Osteoblast (primary cell): ENCODE results near the gene EIF2D. TPM values are rescaled to one million over a fixed set of nuclear protein-coding genes. Genes with fewer than 3 reads are reported as not detected.
A peak's percentile ranks its signal among the peaks of the same experiment; 100 is the strongest.

Experiments
- DNase-seq: peaks from one replicate; pipeline ENCODE4 v3.0.0; 2011; ENCODE audit warnings: low spot score, mixed read lengths; ENCODE audit not compliant: insufficient read length; ENCODE audit errors: missing footprints
- H2AFZ ChIP-seq: 2 replicates; pipeline ENCODE4 v1.6.0; 2011; ENCODE audit warnings: mild to moderate bottlenecking, low read length
- H3K27ac ChIP-seq: 2 replicates; pipeline ENCODE4 v1.5.1; 2011; ENCODE audit warnings: mild to moderate bottlenecking, low read depth, low read length, moderate library complexity
- H3K27me3 ChIP-seq: 2 replicates; pipeline ENCODE4 v1.6.0; 2012; ENCODE audit warnings: mild to moderate bottlenecking, control low read depth, inconsistent platforms, low read length, moderate library complexity; ENCODE audit not compliant: insufficient read depth
- H3K36me3 ChIP-seq: 2 replicates; pipeline ENCODE4 v1.5.1; 2011; ENCODE audit warnings: mild to moderate bottlenecking, low read length, control low read depth, moderate library complexity; ENCODE audit not compliant: insufficient read depth
- H3K4me1 ChIP-seq: 2 replicates; pipeline ENCODE4 v1.5.1; 2011; ENCODE audit warnings: mild to moderate bottlenecking, low read length, control low read depth, moderate library complexity; ENCODE audit not compliant: insufficient read depth
- H3K4me2 ChIP-seq: 2 replicates; pipeline ENCODE4 v1.6.0; 2011; ENCODE audit warnings: mild to moderate bottlenecking, low read length; ENCODE audit not compliant: insufficient read depth
- H3K4me3 ChIP-seq: fragments of 200-600 bp; sonication (generic); 3 replicates; pipeline ENCODE4 v1.5.1; 2012; ENCODE audit warnings: mild to moderate bottlenecking, low read length, inconsistent platforms; ENCODE audit not compliant: insufficient read depth
- H3K79me2 ChIP-seq: 2 replicates; pipeline ENCODE4 v1.6.0; 2012; ENCODE audit warnings: mild to moderate bottlenecking, low read length, control low read depth, inconsistent platforms; ENCODE audit not compliant: insufficient read depth
- H3K9me3 ChIP-seq: 2 replicates; pipeline ENCODE4 v1.5.1; 2011; ENCODE audit warnings: low read depth, low read length, control low read depth
- H4K20me1 ChIP-seq: 2 replicates; pipeline ENCODE4 v1.6.0; 2012; ENCODE audit warnings: mild to moderate bottlenecking, low read length, control low read depth; ENCODE audit not compliant: insufficient read depth
- CTCF ChIP-seq: IDR thresholded peaks from 2 replicates; pipeline ENCODE4 v1.5.1; 2011; ENCODE audit warnings: mild to moderate bottlenecking, low read depth, low read length, moderate library complexity; ENCODE audit errors: extremely low read depth
- total RNA-seq: library from RNA; depleted of rRNA; stranded (reverse); fragments of >200 nt; gene quantifications from 2 replicates; pipeline ENCODE4 v1.2.3, GENCODE V29; 2012

The EIF2D gene
- total RNA-seq, 1 donor: 52.8 TPM

GRCh38 chr1:206555473-206555935, 56.8 kb downstream of the EIF2D start:
- no peaks in the 10 kb centered on the region for H3K36me3 ChIP-seq
- H3K4me2 ChIP-seq: no peak overlapping the region
- H3K27me3 ChIP-seq: peaks cover 17% of the 10 kb centered on the region
- H3K9me3 ChIP-seq: no peaks in the 10 kb centered on the region
- H3K4me3 ChIP-seq: no peak overlapping the region
- H3K79me2 ChIP-seq: no peaks in the 10 kb centered on the region
- no peak overlapping the region for H2AFZ ChIP-seq
- TF ChIP-seq CTCF: no peak
- peak; percentile 78 for DNase-seq
- no peaks in the 10 kb centered on the region for H4K20me1 ChIP-seq
- no peak overlapping the region for H3K27ac ChIP-seq
- peaks cover 12% of the 10 kb centered on the region for H3K4me1 ChIP-seq

GRCh38 chr1:206554701-206555472, 57.4 kb downstream of the EIF2D start:
- Histone ChIP-seq H3K9me3 (no peaks in the 10 kb centered on the region), H4K20me1 (no peaks in the 10 kb centered on the region), H3K36me3 (no peaks in the 10 kb centered on the region), H3K4me1 (peaks cover 12% of the 10 kb centered on the region), H3K27ac (no peak overlapping the region), H3K27me3 (peaks cover 21% of the 10 kb centered on the region), H3K79me2 (no peaks in the 10 kb centered on the region), H3K4me2 (no peak overlapping the region), H3K4me3 (no peak overlapping the region), H2AFZ (no peak overlapping the region)
- no peak for DNase-seq
- no peak for TF ChIP-seq CTCF

- no peak for TF ChIP-seq CTCF
- no peak overlapping the region for H3K27ac ChIP-seq
- no peaks in the 10 kb centered on the region for H3K36me3 ChIP-seq
- H2AFZ ChIP-seq: no peak overlapping the region
- H3K4me2 ChIP-seq: no peak overlapping the region
- H3K9me3 ChIP-seq: no peaks in the 10 kb centered on the region
- H4K20me1 ChIP-seq: no peaks in the 10 kb centered on the region
- H3K79me2 ChIP-seq: no peaks in the 10 kb centered on the region
- peaks cover 12% of the 10 kb centered on the region for H3K4me1 ChIP-seq
- H3K27me3 ChIP-seq: peaks cover 23% of the 10 kb centered on the region
- H3K4me3 ChIP-seq: no peak overlapping the region
- DNase-seq: no peak
These were observed 58.1 kb downstream of the EIF2D start for GRCh38 chr1:206554211-206554610.

- H4K20me1 ChIP-seq: no peaks in the 10 kb centered on the region
- DNase-seq: no peak
- no peak overlapping the region for H3K27ac ChIP-seq
- peaks cover 28% of the 10 kb centered on the region for H3K27me3 ChIP-seq
- H3K79me2 ChIP-seq: no peaks in the 10 kb centered on the region
- TF ChIP-seq CTCF: no peak
- no peak overlapping the region for H2AFZ ChIP-seq
- no peak overlapping the region for H3K4me2 ChIP-seq
- H3K9me3 ChIP-seq: no peaks in the 10 kb centered on the region
- no peaks in the 10 kb centered on the region for H3K36me3 ChIP-seq
- H3K4me3 ChIP-seq: no peak overlapping the region
- H3K4me1 ChIP-seq: peaks cover 6% of the 10 kb centered on the region
These were observed 60.3 kb downstream of the EIF2D start for GRCh38 chr1:206551986-206552326.
